H1 (cell line): ENCODE data around the gene PDE4B. TPM values are rescaled to one million over a fixed set of nuclear protein-coding genes. Genes with fewer than 3 reads are reported as not detected.

Experiments used
- CHD7 ChIP-seq: fragments of 300-600 bp; sonication (generic); IDR thresholded peaks from 2 replicates; pipeline ENCODE4 v1.7.1; 2012; ENCODE audit warnings: low read length, moderate library complexity, mild to moderate bottlenecking, inconsistent platforms; ENCODE audit not compliant: insufficient replicate concordance
- polyA plus RNA-seq, 7 experiments: library from polyadenylated mRNA; depleted of rRNA in 3 of 7; stranded (reverse) in 5 of 7; unstranded in 2 of 7; fragments of >200 nt in 5 of 7; fragments of 200-250 nt in 2 of 7; gene quantifications; 1 replicate in 5 of 7; 2 replicates in 1 of 7; 4 replicates in 1 of 7; pipeline versions ENCODE4 v1.2.1 to v1.2.3, GENCODE V29; 2011 to 2013; ENCODE audit warnings: missing spikeins in 2 of 7, mixed read lengths in 2 of 7
- total RNA-seq: library from RNA; stranded (reverse); fragmentation: NEBNext Ultra II Directional; extraction: Animal tissue kit (Norgen Biotek cat#: 25700); gene quantifications from 2 replicates; pipeline ENCODE4 v1.2.1, GENCODE V29; 2021

PDE4B gene
- total and polyA plus RNA-seq, 2 of the 8 experiments (the other 6 are each of a cell fraction or from before 2014, with no cell fraction given): 5.0 to 15.1 TPM

- TF ChIP-seq CHD7: no peak
Measured at GRCh38 chr1:66397192-66397591, 604.5 kb downstream of the PDE4B start (continued).
